NCI-H2227 (cell line): ENCODE measurements around the gene PLAGL2.

Source experiments
- DNase-seq: peaks from one replicate; lab custom pipeline; 2025; ENCODE audit not compliant: unreplicated experiment; lab: John Stamatoyannopoulos, UW

Gene PLAGL2

GRCh38 chr20:32152421-32153155 is 55.0 kb downstream of the PLAGL2 start:
- no peak for DNase-seq

GRCh38 chr20:32150291-32150848 is 57.2 kb downstream of the PLAGL2 start:
- DNase-seq: no peak

GRCh38 chr20:32149566-32150170 is 57.9 kb downstream of the PLAGL2 start:
- DNase-seq: no peak

GRCh38 chr20:32144898-32145662 is 62.5 kb downstream of the PLAGL2 start:
- no peak for DNase-seq

DNA sequence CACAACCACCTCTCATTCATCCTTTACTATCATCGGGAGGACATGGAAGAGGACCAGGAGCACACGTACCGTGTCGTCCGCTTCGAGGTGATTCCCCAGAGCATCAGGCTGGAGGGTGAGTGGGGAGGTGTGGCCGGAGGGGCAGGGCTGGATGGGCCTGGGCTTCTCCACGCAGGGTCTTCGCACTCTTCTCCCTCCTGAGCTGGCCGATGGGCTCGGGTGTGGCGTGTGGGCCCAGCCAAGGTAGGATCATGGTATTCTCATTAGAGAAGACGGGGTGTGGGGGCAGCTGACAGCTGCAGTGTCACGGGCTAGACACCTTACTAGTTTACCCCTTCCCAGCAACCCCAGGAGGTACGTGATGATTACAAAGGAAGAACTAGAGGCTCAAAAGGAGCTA is 64.6 kb downstream of the PLAGL2 start:
- DNase-seq: no peak
